ENCODE results near the gene PTPRK. TPM values are rescaled to one million over a fixed set of nuclear protein-coding genes. Genes with fewer than 3 reads are reported as not detected.

PTPRK gene
- total and polyA plus RNA-seq, 4 donors, result 12.1 to 61.2 (median 29.1) TPM

GRCh38 chr6:128316258-128316929, 204.0 kb downstream of the PTPRK start:
- WGBS, result 98% methylated on average over 8 of the region's 8 CpGs

More at GRCh38 chr6:128316258-128316929, 204.0 kb downstream of the PTPRK start:
- Histone ChIP-seq H3K9ac (ENCODE audit: low read depth in 1 of 2, low read length in 2 of 2) (no peak overlapping the region), H3K36me3 (ENCODE audit: control insufficient read depth in 4 of 4, insufficient read depth in 3 of 4, low read depth in 1 of 4, low read length in 3 of 4) (no peaks in the 10 kb centered on the region), H3K9me3 (ENCODE audit: control insufficient read depth in 4 of 4, low read length in 3 of 4) (no peaks in the 10 kb centered on the region), H3K4me3 (ENCODE audit: low read depth in 1 of 3, low read length in 3 of 3) (no peak overlapping the region), H3K4me1 (ENCODE audit: control insufficient read depth in 4 of 4, insufficient read depth in 4 of 4, low read length in 3 of 4) (peaks cover 0 to 4% (median 0%) of the 10 kb centered on the region in 4 donors), H3K27ac (ENCODE audit: low read depth in 1 of 2, low read length in 2 of 2) (no peak overlapping the region), H3K27me3 (ENCODE audit: control insufficient read depth in 4 of 4, insufficient read depth in 4 of 4, low read length in 3 of 4) (no peaks in the 10 kb centered on the region)
- no peak for TF ChIP-seq MAX (IDR thresholded peaks at IDR 0.05)
- no peak for TF ChIP-seq HNF4G (IDR thresholded peaks at IDR 0.05)
- TF ChIP-seq HNF4A (conservative IDR thresholded peaks at IDR 0.05), result no peak
- TF ChIP-seq ZBTB33 (IDR thresholded peaks at IDR 0.05), result no peak
- TF ChIP-seq SP1 (IDR thresholded peaks at IDR 0.05), result no peak
- no peak for TF ChIP-seq TAF1 (conservative IDR thresholded peaks at IDR 0.05)
- TF ChIP-seq FOXA1 (IDR thresholded peaks at IDR 0.05), result no peak
- TF ChIP-seq NR2F2 (IDR thresholded peaks at IDR 0.05), result no peak
- TF ChIP-seq REST (IDR thresholded peaks at IDR 0.05), result no peak
- no peak for TF ChIP-seq FOXA2 (IDR thresholded peaks at IDR 0.05)
- no peak for TF ChIP-seq GABPA (IDR thresholded peaks at IDR 0.05 in 1 of 2, conservative IDR thresholded peaks at IDR 0.05 in 1 of 2)
- no peak for TF ChIP-seq CTCF (IDR thresholded peaks at IDR 0.05; ENCODE audit: low read depth, low read length, missing input control)
- no peak for TF ChIP-seq YY1 (IDR thresholded peaks at IDR 0.05)
- no peak for TF ChIP-seq EGR1 (IDR thresholded peaks at IDR 0.05; ENCODE audit: low read depth in 2 of 2)
- TF ChIP-seq JUND (IDR thresholded peaks at IDR 0.05), result no peak
- no peak for TF ChIP-seq RXRA (IDR thresholded peaks at IDR 0.05)
- TF ChIP-seq ATF3 (IDR thresholded peaks at IDR 0.05), result no peak
- TF ChIP-seq RAD21 (IDR thresholded peaks at IDR 0.05), result no peak
- no peak for DNase-seq (ENCODE audit: low spot score)

All from liver (tissue), 9 donors.